NCI-H128 (cell line): ENCODE data around the gene POC1A.

Experiments
- DNase-seq: peaks from one replicate; lab custom pipeline; 2025; ENCODE audit not compliant: unreplicated experiment; lab: John Stamatoyannopoulos, UW

POC1A gene

GRCh38 chr3:52068730-52069129 lies 85.5 kb downstream of the POC1A start:
- DNase-seq = no peak

- no peak for DNase-seq
Measured at GRCh38 chr3:52068055-52068571, 86.1 kb downstream of the POC1A start.

DNA sequence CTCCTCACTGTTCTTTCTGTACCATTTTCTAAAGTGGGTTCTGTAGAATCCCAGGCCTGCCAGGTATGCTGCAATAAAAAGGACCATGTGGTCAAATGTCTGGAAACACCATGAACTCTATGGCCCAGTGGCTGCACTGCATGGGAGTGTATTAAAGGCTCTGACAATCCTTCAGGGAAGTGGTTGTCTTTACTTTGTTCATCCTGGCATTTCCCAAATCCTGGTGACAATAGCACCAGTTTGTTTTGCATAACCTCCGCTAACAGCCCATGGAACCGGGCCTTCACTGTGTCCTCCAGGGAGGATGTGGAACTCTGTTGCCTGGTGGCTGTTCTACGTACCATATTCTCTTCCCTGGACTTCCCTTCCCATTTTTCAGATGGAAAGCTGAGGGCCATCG lies 86.7 kb downstream of the POC1A start:
- DNase-seq = no peak

GRCh38 chr3:52067046-52067445 lies 87.2 kb downstream of the POC1A start:
- no peak for DNase-seq

GRCh38 chr3:52065264-52065756 lies 88.9 kb downstream of the POC1A start:
- no peak for DNase-seq

DNA sequence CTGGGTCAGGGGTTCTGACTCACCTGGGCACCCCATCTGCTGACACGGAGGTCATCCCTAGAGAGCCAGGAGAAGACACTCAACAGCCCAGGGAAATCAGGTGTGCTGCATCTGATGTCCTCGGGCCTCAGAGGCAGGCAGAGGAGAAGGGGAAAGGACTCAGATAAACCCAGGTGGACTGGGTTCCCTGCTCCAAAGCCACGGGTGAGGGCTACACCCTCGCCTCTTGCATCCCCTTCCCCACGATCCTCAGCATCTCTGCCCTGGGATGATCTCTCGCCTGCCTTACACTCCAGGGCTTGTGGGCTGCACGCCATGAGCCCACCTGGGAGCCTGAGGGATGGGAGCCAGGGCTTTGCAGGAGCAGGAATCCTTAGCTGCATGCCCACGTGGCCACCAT lies 89.7 kb downstream of the POC1A start:
- no peak for DNase-seq

- DNase-seq = no peak
Measured at GRCh38 chr3:52063026-52063723, 91.0 kb downstream of the POC1A start.

DNA sequence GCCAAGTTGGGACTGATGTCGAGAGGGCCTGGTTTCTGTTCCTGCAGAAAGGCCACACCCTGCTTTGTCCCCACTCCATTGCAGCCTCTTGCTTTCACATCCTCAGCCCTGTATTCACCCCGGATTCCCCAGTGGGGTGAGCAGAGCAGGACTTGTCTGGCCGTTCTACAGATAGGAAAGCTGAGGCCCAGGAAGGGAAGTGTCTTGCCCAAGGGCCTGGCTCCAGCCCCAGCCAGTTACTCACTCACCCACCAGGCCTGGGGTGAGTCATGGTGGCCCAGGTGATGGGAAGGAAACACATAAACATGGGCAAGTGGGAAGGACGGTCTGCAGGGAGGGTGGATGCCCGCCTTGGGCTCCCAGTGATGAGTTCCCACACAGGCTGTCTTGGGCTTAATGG lies 91.7 kb downstream of the POC1A start:
- no peak for DNase-seq

DNA sequence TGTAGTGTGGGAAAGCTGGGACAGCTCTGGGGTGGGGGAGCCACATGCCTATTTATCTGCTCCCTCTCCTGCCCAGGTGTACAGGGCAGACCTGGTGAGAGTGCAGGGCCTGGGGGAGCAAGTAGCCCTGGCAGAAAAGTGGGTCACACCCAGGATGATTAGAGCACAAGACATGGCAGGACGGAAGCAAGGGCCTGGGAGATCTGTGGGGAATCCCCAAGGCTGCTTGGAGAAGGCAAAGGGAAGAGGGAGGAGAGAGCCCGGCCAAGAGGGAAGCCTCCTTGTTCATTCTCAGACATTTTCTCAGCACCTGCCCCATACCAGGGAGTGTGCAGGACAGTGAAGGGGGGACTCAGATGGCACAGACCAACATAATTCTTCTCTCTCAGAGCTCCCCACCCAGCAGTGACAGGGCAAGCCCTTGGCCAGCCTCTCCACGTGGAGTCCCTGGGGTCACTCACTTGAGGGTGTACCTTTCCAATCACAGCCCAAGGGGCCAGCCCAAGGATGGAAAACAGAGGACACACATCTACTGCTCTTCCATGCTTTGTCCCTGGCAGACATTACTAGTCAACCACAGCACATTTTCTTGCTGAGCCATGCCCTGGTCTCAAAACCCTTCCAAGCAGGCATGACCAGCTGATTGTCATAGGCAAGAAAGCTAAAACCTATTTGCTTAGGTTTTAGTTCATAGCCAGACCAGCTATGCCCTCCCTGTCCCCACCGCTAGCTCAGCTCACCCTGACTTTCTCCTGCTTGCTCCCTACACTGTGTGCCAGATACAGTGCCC lies 92.9 kb downstream of the POC1A start:
- DNase-seq = no peak

DNA sequence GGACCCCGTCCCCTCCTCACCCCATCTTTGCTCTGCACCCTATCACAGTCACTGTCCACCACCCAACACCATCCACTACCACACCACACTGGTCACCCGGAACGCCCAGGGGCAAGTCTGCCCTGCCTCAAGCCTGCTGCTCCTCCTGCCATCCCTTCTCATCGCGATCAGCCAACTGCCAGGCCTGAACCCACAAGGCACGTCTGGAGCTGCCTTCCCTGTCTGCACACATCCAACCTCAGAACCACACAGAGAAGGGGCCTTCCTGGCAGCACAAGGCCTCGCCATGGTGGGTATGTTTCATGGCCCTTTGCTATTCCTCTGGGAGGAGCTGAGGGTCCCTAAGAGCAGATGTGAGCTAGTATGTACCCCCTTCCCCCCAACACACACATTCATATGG lies 94.4 kb downstream of the POC1A start:
- no peak for DNase-seq

- no peak for DNase-seq
Measured at GRCh38 chr3:52057812-52058495, 96.3 kb downstream of the POC1A start.

- DNase-seq = peak; percentile 94
Measured at GRCh38 chr3:52056968-52057811, 97.0 kb downstream of the POC1A start.

- peak; percentile 27 for DNase-seq
Measured at GRCh38 chr3:52056521-52056967, 97.7 kb downstream of the POC1A start, which contains the start of gene DUSP7. Gene DUSP7, minus strand, starts transcription at chr3:52056571. Its CDS starts 205 bp downstream, at chr3:52056366.

- no peak for DNase-seq
Measured at GRCh38 chr3:52055537-52056351, 98.5 kb downstream of the POC1A start.

DNA sequence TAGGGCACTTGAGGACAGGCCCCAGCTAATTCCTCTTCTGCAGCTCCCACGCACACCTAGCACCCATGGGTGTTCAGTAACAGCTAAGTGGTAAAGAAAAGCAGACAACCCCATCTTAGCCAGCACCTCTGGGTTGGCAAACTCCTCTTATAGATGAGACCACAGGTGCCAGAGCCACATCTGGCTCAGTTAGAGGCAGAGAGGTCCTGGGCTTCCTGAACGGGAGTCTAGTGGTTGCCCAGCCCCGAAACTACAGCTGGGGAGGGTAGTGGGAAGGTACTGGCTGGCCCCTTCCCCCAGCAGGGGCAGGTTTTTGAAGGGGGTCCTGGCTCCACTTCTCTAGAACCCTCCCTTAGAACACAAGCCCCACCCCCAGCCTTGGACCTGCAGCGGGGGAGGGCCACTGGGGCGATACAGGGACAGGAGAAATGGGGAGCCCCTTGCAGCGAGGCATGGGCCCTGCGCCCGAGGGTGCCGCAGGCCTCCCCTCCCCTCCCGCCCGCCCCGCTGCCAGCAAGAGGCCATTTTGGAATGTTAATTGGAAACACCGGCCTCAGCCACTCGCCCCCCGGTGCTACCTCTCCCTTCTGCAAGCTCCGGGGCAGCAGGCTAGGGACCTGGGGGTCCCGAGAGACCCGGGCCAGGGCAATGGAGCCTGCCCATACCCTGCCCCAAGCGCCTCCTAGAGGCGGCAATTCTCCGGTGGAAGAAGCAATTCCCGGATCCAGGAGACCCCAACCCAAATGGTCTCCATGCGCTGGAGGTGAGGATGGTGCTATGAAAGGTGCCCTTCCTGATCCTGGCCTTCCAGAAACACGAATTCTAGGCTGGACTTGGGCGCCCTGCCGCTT lies 99.3 kb downstream of the POC1A start:
- DNase-seq = no peak

GRCh38 chr3:52053307-52054304 lies 100.6 kb downstream of the POC1A start:
- no peak for DNase-seq

GRCh38 chr3:52052831-52053306 lies 101.4 kb downstream of the POC1A start:
- no peak for DNase-seq
